ENCODE results near the gene CDH2.
"Not testable (repeated sequence)": the region's sequence is repeated elsewhere in the genome, so short reads cannot be mapped to it uniquely, and the experiment has no call there.

CDH2 gene

DNA sequence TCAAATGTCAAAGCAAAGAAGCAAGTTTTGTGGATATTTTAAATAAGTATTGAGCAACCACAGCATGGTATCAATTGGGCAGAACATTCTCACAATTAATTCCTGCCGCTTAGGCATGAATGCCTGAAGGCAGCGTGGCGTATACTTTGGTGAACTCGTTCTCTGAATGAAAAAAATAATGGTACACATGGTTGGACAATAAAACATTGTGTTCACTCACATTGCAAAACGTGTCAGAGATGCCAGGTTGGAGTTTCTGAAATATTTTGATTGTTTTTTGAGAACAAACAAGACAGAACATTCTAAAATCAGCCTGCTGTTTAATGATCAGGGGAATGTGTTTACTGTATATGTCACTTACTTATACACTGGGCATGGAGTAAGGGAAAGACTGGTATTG lies 254.2 kb downstream of the CDH2 start:
- no peaks in the 10 kb centered on the region for H3K27me3 ChIP-seq
- TF ChIP-seq, protein P1, sequence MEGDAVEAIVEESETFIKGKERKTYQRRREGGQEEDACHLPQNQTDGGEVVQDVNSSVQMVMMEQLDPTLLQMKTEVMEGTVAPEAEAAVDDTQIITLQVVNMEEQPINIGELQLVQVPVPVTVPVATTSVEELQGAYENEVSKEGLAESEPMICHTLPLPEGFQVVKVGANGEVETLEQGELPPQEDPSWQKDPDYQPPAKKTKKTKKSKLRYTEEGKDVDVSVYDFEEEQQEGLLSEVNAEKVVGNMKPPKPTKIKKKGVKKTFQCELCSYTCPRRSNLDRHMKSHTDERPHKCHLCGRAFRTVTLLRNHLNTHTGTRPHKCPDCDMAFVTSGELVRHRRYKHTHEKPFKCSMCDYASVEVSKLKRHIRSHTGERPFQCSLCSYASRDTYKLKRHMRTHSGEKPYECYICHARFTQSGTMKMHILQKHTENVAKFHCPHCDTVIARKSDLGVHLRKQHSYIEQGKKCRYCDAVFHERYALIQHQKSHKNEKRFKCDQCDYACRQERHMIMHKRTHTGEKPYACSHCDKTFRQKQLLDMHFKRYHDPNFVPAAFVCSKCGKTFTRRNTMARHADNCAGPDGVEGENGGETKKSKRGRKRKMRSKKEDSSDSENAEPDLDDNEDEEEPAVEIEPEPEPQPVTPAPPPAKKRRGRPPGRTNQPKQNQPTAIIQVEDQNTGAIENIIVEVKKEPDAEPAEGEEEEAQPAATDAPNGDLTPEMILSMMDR (IDR thresholded peaks at IDR 0.05; ENCODE audit: low read depth, low read length) = no peak
- H3K9me3 ChIP-seq = no peaks in the 10 kb centered on the region
- H3K4me1 ChIP-seq = no peaks in the 10 kb centered on the region
- H3K4me3 ChIP-seq (ENCODE audit: low read depth, low read length) = no peak overlapping the region
- no peak for DNase-seq
- no peaks in the 10 kb centered on the region for H3K36me3 ChIP-seq

DNA sequence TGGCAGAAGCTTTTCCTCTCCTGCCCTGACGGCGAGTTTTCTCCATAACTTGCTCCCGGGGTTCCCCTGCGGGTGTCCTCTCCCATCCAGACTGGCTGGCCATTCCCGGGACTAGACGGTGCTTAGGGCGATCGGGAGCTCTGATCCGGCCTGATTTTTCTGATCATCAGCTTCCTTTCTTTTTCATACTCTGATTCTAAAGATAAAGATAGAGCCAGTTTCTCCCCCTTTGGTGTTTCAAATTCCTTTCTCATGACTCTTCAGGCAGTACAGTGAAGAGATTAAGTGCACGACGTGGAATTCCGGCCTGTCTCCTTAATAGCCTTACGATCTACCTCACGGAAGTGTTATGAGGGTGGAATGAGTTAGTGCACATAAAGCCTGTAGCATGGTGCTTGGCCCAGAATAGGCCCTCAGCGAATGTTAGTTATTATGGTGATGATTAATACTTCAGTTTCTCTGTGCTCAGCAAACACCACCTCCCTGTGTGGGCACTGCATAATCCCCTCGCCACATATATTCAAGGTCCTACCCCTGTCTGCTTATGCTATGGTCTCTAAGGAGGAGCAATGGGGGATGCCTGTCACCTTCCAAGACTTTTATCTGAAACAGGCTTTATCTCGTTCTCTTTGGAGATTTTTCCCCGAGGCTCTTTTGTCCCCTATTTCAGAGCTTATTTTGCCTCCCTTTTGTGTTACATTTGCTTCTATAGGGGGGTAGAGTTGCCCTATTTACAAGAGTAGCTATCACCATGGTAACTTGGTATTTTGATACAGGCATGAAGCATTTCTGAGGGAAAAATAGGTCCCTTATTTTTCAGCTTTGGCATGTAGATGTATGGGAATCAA lies 254.8 kb downstream of the CDH2 start:
- no peak for DNase-seq
- TF ChIP-seq, protein P1 (IDR thresholded peaks at IDR 0.05; ENCODE audit: low read depth, low read length) = no peak
- no peaks in the 10 kb centered on the region for H3K9me3 ChIP-seq
- H3K4me1 ChIP-seq = no peaks in the 10 kb centered on the region
- H3K4me3 ChIP-seq (ENCODE audit: low read depth, low read length) = no peak overlapping the region
- H3K27me3 ChIP-seq = no peaks in the 10 kb centered on the region
- H3K36me3 ChIP-seq = no peaks in the 10 kb centered on the region

DNA sequence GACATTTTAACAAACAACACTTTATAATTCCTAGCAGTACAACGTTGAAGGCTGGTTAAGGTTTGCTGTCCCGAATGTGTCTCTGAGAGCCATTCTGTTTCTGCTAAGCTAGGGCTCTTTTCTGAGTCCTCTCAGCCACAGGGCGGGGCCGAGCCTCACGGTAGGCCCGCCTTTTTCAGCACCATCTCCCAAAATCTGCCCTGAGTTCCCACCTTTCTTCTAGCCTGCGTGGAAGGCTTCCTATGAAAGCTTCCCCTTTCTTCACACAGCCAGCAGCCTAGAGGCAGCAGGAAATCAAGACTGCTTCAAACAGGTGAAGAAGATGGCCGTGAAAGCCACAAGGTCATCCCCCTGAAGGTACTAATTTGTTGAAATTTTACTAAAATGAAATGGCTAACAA lies 255.5 kb downstream of the CDH2 start:
- no peak overlapping the region for H3K4me3 ChIP-seq (ENCODE audit: low read depth, low read length)
- H3K4me1 ChIP-seq = no peaks in the 10 kb centered on the region
- no peaks in the 10 kb centered on the region for H3K9me3 ChIP-seq
- DNase-seq = no peak
- no peaks in the 10 kb centered on the region for H3K27me3 ChIP-seq
- no peaks in the 10 kb centered on the region for H3K36me3 ChIP-seq
- TF ChIP-seq, protein P1 (IDR thresholded peaks at IDR 0.05; ENCODE audit: low read depth, low read length) = no peak

DNA sequence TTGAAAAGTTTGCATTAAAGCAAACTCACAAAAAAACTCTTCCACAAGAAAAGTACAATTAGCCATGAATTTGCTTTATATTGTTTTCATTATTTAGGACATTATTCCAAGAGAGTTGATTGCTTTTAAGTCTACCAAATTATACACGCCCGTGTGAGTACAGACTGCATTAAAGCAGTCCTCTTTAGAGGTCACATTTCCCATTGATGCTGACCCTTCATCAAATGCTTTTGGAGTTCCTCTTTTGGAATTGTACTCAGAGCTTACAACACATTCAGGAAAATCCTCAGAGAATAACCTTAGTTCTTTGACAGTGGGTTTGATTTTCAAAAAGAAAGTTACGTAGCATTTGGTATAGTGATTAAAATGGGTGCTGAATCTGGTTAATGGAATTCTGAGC lies 256.1 kb downstream of the CDH2 start:
- Histone ChIP-seq H3K4me3 (ENCODE audit: low read depth, low read length) (no peak overlapping the region), H3K36me3 (no peaks in the 10 kb centered on the region), H3K4me1 (no peaks in the 10 kb centered on the region), H3K9me3 (no peaks in the 10 kb centered on the region), H3K27me3 (no peaks in the 10 kb centered on the region)
- DNase-seq = no peak
- TF ChIP-seq, protein P1 (IDR thresholded peaks at IDR 0.05; ENCODE audit: low read depth, low read length) = no peak

DNA sequence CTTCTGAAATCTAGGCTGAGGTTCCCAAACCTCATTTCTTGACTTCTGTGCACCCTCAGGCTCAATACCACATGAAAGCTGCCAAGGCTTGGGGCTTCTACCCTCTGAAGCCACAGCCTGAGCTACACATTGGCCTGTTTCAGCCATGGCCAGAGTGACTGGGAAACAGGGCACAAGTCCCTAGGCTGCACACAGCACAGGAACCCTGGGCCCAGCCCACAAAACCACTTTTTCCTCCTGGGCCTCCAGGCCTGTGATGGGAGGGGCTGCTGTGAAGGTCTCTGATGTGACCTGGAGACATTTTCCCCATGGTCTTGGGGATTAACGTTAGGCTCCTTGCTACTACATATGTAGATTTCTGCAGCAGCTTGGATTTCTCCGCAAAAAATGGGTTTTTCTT lies 270.7 kb downstream of the CDH2 start:
- not testable (repeated sequence) for H3K36me3 ChIP-seq; H3K4me1 ChIP-seq; DNase-seq; H3K9me3 ChIP-seq; H3K27me3 ChIP-seq; H3K4me3 ChIP-seq (ENCODE audit: low read depth, low read length)

DNA sequence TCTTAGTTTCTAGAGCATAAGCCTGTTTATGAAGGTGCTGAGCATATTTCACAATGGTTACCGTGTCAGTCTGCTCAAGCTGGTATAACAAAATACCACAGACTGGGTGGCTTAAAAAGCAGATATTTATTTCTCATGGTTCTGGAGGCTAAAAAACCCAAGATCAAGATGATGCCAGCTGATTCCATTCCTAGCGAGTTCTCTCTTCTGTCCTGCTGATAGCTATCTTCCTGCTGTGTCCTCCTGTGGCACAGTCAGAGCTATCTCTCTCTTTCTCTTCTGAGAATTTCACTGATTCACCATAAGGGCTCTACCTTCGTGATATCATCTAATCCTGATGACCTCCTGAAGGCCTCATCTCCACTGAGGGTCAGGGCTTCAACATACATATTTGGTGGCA lies 273.0 kb downstream of the CDH2 start:
- TF ChIP-seq, protein P1 (IDR thresholded peaks at IDR 0.05; ENCODE audit: low read depth, low read length) = no peak
- no peak for DNase-seq
- Histone ChIP-seq H3K4me3 (ENCODE audit: low read depth, low read length) (no peak overlapping the region), H3K4me1 (no peaks in the 10 kb centered on the region), H3K9me3 (no peaks in the 10 kb centered on the region), H3K27me3 (no peaks in the 10 kb centered on the region), H3K36me3 (no peaks in the 10 kb centered on the region)
